Caco-2 (cell line): ENCODE measurements around the gene RANBP3. TPM values are rescaled to one million over a fixed set of nuclear protein-coding genes. Genes with fewer than 3 reads are reported as not detected.

ENCODE experiments used
- BruUV-seq: library from RNA; stranded (reverse); fragments of 400-500 nt; replicated peaks from 2 replicates; lab custom pipeline; 2021; lab: Mats Ljungman, UMichigan
- CTCF ChIA-PET: fragments of 300-600 bp; sonication (Branson Sonifier 250); formaldehyde crosslinking; loops from one replicate; lab custom pipeline; 2022; ENCODE audit warnings: antibody characterized with exemption; lab: Charles Lee
- POLR2A ChIA-PET: fragments of 300-600 bp; sonication (Branson Sonifier 250); formaldehyde crosslinking; loops from one replicate; lab custom pipeline; 2022; ENCODE audit warnings: antibody characterized with exemption; lab: Charles Lee
- DNase-seq, 2 experiments: peaks; one replicate each; pipeline versions ENCODE4 v3.0.0 to v3.0.0-alpha.2; 2020 to 2022
- H3K27me3 ChIP-seq: replicated peaks from 2 replicates; pipeline ENCODE4 v1.6.0; 2011; ENCODE audit warnings: low read length; ENCODE audit not compliant: control insufficient read depth, insufficient read depth
- H3K36me3 ChIP-seq: 2 replicates; pipeline ENCODE4 v1.5.1; 2011; ENCODE audit warnings: low read length; ENCODE audit not compliant: control insufficient read depth, insufficient read depth
- H3K4me1 ChIP-seq: fragments of 250-450 bp; sonication (Bioruptor Pico); 2 replicates; pipeline ENCODE4 v1.5.1; 2020; ENCODE audit warnings: mild to moderate bottlenecking
- H3K4me3 ChIP-seq: 2 replicates; pipeline ENCODE4 v1.5.1; 2011; ENCODE audit warnings: low read depth, mild to moderate bottlenecking, control low read depth, low read length
- H3K9me3 ChIP-seq: fragments of 250-450 bp; sonication (Bioruptor Pico); 2 replicates; pipeline ENCODE4 v1.5.1; 2020; ENCODE audit warnings: mild to moderate bottlenecking, moderate library complexity
- H3K27ac Mint-ChIP-seq: one replicate; pipeline ENCODE4 v1.8.0; 2022; ENCODE audit warnings: mixed read lengths; ENCODE audit not compliant: unreplicated experiment
- H3K27me3 Mint-ChIP-seq: one replicate; pipeline ENCODE4 v1.8.0; 2022; ENCODE audit warnings: mixed read lengths; ENCODE audit not compliant: insufficient read depth, unreplicated experiment
- H3K36me3 Mint-ChIP-seq: one replicate; pipeline ENCODE4 v1.8.0; 2022; ENCODE audit warnings: mild to moderate bottlenecking, mixed read lengths; ENCODE audit not compliant: insufficient read depth, unreplicated experiment
- H3K4me1 Mint-ChIP-seq: one replicate; pipeline ENCODE4 v1.8.0; 2022; ENCODE audit warnings: low read depth, mixed read lengths; ENCODE audit not compliant: unreplicated experiment
- H3K4me3 Mint-ChIP-seq: one replicate; pipeline ENCODE4 v1.8.0; 2022; ENCODE audit warnings: mild to moderate bottlenecking, moderate library complexity, mixed read lengths; ENCODE audit not compliant: unreplicated experiment
- H3K9me3 Mint-ChIP-seq: one replicate; pipeline ENCODE4 v1.8.0; 2022; ENCODE audit warnings: mixed read lengths; ENCODE audit not compliant: unreplicated experiment
- intact Hi-C: fragments of 100-400 bp; cut with micrococcal nuclease; formaldehyde crosslinking; loops from one replicate; pipeline ENCODE4 v1.10.0; 2022; ENCODE audit not compliant: unreplicated experiment
- total RNA-seq: library from RNA; stranded (reverse); gene quantifications from 2 replicates; pipeline ENCODE4 v1.2.3, GENCODE V29; 2022
- TF ChIP-seq, protein P1 (sequence below), 2 experiments: fragments of 200-600 bp in 1 of 2; IDR thresholded peaks; 1 replicate in 1 of 2; 2 replicates in 1 of 2; pipeline versions ENCODE4 v1.5.1 to v1.8.0; 2011 to 2022; ENCODE audit warnings: antibody characterized with exemption in 1 of 2, control low read depth in 1 of 2, inconsistent platforms in 1 of 2, low read depth in 1 of 2, low read length in 1 of 2, mild to moderate bottlenecking in 1 of 2, moderate library complexity in 1 of 2; ENCODE audit not compliant: insufficient read depth in 1 of 2, severe bottlenecking in 1 of 2, unreplicated experiment in 1 of 2

Gene RANBP3
- total RNA-seq, 1 experiment from 2014 or later = 90.4 TPM

DNA sequence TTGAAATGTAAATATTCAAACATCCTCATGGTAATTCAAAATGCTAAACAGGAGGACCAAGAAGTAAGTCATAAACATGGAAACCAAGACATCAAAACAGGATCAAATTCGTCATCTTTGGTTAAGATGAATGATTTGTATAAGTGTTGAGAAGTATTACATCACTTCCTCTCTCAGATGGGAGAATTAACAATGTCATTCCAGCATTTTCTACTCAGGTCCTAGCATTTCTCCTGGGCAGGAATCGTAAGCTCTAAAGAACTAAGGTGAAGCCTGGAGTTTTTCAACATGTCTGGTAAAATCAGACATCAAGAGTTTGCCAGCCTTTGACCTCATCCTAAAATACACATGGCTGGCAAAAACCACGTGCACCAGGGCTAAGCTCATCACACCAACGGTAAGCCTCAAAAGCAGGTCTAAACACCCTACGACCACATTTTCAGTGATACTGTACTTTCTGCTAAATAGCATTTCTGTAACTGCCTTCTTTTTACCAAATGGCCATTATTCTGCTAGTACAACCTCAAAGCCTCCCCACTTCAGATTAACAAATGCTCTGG, 24.8 kb downstream of the RANBP3 start:
- no peaks in the 10 kb centered on the region for H3K27me3 ChIP-seq
- H3K4me1 ChIP-seq = peaks cover 17% of the 10 kb centered on the region
- no TSS peak for BruUV-seq
- Mint-ChIP-seq H3K4me3 (no peak overlapping the region), H3K4me1 (peaks cover 7% of the 10 kb centered on the region), H3K9me3 (no peaks in the 10 kb centered on the region), H3K27ac (peak overlapping the region; percentile 15), H3K27me3 (no peaks in the 10 kb centered on the region), H3K36me3 (peaks cover 12% of the 10 kb centered on the region)
- POLR2A ChIA-PET = no interaction called here
- DNase-seq = no peak
- TF ChIP-seq, protein P1, sequence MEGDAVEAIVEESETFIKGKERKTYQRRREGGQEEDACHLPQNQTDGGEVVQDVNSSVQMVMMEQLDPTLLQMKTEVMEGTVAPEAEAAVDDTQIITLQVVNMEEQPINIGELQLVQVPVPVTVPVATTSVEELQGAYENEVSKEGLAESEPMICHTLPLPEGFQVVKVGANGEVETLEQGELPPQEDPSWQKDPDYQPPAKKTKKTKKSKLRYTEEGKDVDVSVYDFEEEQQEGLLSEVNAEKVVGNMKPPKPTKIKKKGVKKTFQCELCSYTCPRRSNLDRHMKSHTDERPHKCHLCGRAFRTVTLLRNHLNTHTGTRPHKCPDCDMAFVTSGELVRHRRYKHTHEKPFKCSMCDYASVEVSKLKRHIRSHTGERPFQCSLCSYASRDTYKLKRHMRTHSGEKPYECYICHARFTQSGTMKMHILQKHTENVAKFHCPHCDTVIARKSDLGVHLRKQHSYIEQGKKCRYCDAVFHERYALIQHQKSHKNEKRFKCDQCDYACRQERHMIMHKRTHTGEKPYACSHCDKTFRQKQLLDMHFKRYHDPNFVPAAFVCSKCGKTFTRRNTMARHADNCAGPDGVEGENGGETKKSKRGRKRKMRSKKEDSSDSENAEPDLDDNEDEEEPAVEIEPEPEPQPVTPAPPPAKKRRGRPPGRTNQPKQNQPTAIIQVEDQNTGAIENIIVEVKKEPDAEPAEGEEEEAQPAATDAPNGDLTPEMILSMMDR (IDR thresholded peaks at IDR 0.05; ENCODE audit: insufficient read depth in 1 of 2, low read depth in 1 of 2, low read length in 1 of 2, severe bottlenecking in 1 of 2, unreplicated experiment in 1 of 2) = no peak
- no peaks in the 10 kb centered on the region for H3K9me3 ChIP-seq
- intact Hi-C loops = no loop called here
- H3K36me3 ChIP-seq = no peaks in the 10 kb centered on the region; the same call in 1 of the 2 replicates
- CTCF ChIA-PET = no interaction called here
- H3K4me3 ChIP-seq = no peak overlapping the region

DNA sequence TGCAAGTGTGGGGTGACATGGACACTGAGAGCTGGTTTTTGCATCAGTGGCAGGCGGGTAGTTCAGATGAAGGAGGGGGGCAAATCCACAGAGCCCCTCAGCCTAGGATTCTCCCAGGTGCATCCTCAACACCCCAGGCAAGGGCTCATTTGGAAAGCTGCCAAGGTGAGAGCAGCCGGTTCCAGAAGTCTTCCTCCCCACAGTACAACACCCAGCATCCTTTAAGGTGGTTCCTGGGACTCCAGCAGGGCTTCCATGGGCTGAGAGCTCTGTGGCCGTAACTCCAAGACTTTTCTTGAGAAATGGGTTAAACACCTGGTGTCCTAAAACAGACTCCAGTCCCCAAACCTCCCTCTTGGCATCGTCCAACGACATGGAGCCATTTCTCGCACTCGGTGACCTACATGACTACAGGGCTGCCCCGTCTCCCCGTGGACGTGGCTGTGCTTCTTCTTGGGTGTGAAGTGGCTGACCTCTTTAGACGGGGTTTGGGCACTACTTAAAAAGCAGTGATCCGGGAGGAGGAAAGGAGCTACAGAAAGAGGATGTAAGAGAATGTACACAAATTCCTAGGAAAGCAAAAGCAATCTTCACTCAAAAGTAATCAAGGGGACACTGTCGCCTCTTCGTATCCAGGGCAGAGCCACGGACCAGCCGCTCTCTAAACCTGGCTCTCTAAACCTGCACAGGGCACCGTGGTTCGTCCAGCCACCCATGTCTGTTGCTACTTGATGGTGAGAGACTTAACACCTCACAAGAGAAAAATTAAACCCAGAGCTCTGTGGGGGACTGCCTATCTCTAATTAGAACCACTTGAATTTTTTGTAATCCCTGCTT, 25.5 kb downstream of the RANBP3 start:
- H3K36me3 ChIP-seq = no peaks in the 10 kb centered on the region; the same call in 1 of the 2 replicates
- peak overlapping the region; percentile 15 for H3K27ac Mint-ChIP-seq
- CTCF ChIA-PET = interaction anchor here (1.5 kb wide), 1 partner anchor 16 kb away, joined by 5 read pairs; no protein-coding TSS in a partner anchor
- no peaks in the 10 kb centered on the region for H3K27me3 ChIP-seq
- peaks cover 7% of the 10 kb centered on the region for H3K4me1 Mint-ChIP-seq
- no peaks in the 10 kb centered on the region for H3K27me3 Mint-ChIP-seq
- H3K9me3 Mint-ChIP-seq = no peaks in the 10 kb centered on the region
- no peaks in the 10 kb centered on the region for H3K9me3 ChIP-seq
- peaks cover 8% of the 10 kb centered on the region for H3K36me3 Mint-ChIP-seq
- no peak for DNase-seq
- TF ChIP-seq, protein P1 (IDR thresholded peaks at IDR 0.05; ENCODE audit: insufficient read depth in 1 of 2, low read depth in 1 of 2, low read length in 1 of 2, severe bottlenecking in 1 of 2, unreplicated experiment in 1 of 2) = no peak
- intact Hi-C loops = no loop called here
- no peak overlapping the region for H3K4me3 ChIP-seq
- H3K4me1 ChIP-seq = peaks cover 17% of the 10 kb centered on the region
- no TSS peak for BruUV-seq
- no peak overlapping the region for H3K4me3 Mint-ChIP-seq
- POLR2A ChIA-PET = no interaction called here

DNA sequence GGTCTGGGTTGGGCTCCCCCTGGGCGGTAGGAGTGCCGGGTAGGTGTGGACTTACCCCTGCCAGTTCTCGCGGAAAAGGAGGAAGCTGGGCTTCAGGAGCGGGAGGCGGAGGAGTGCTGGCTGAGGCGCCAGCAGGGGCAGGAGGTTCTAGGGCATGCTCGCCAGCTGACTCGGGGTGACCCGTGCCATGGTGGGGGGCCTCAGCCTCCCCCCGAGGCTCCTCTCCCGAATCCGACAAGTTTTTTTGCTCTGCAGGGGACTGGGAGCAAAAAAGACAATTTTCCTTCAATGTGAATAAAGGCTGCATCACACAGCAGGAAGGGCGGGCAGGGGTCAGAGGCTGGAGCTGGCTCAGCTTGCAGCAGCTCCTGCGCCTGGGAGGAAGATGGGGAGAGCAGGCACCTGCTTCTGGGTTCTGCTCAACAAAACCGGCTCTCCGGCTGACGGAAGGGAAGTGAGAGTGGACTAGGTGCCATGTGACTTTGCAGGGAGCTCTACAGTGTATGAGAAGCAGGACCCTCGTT, 26.5 kb downstream of the RANBP3 start:
- Histone ChIP-seq H3K36me3 (no peaks in the 10 kb centered on the region; the same call in 1 of the 2 replicates), H3K4me3 (no peak overlapping the region), H3K9me3 (no peaks in the 10 kb centered on the region), H3K4me1 (peaks cover 17% of the 10 kb centered on the region), H3K27me3 (no peaks in the 10 kb centered on the region)
- no peak overlapping the region for H3K27ac Mint-ChIP-seq
- POLR2A ChIA-PET = no interaction called here
- BruUV-seq = no TSS peak
- TF ChIP-seq, protein P1 (IDR thresholded peaks at IDR 0.05; ENCODE audit: insufficient read depth in 1 of 2, low read depth in 1 of 2, low read length in 1 of 2, severe bottlenecking in 1 of 2, unreplicated experiment in 1 of 2) = no peak
- no peaks in the 10 kb centered on the region for H3K27me3 Mint-ChIP-seq
- H3K9me3 Mint-ChIP-seq = no peaks in the 10 kb centered on the region
- peaks cover 15% of the 10 kb centered on the region for H3K36me3 Mint-ChIP-seq
- intact Hi-C loops = no loop called here
- CTCF ChIA-PET = interaction anchor here (1.5 kb wide), 1 partner anchor 17 kb away, joined by 5 read pairs; no protein-coding TSS in a partner anchor
- no peak overlapping the region for H3K4me3 Mint-ChIP-seq
- peaks cover 7% of the 10 kb centered on the region for H3K4me1 Mint-ChIP-seq
- DNase-seq = no peak
